Panc1 (cell line): ENCODE results near the gene CCDC197. TPM values are rescaled to one million over a fixed set of nuclear protein-coding genes. Genes with fewer than 3 reads are reported as not detected.

Experiments used
- ATAC-seq: fragments of 200-7000 bp; cut with Tn5 transposase; 2 replicates; pipeline ENCODE4 v1.9.1; 2020; ENCODE audit warnings: mild to moderate bottlenecking, moderate library complexity
- BruUV-seq: library from RNA; stranded (reverse); fragments of 400-500 nt; replicated peaks from 2 replicates; lab custom pipeline; 2021; lab: Mats Ljungman, UMichigan
- CTCF ChIA-PET: fragments of 300-600 bp; sonication (Branson Sonifier 250); formaldehyde crosslinking; loops from one replicate; lab custom pipeline; 2022; ENCODE audit warnings: antibody characterized with exemption; lab: Charles Lee
- POLR2A ChIA-PET: fragments of 300-600 bp; sonication (Branson Sonifier 250); formaldehyde crosslinking; loops from one replicate; lab custom pipeline; 2022; ENCODE audit warnings: antibody characterized with exemption; lab: Charles Lee
- DNase-seq: peaks from one replicate; pipeline ENCODE4 v3.0.0-alpha.2; 2010; ENCODE audit warnings: low read depth, low spot score
- H3K27ac ChIP-seq: 2 replicates; pipeline ENCODE4 v1.5.1; 2011; ENCODE audit warnings: mild to moderate bottlenecking, low read length, inconsistent platforms
- H3K27me3 ChIP-seq: fragments of 200-500 bp; sonication (Bioruptor generic); 2 replicates; pipeline ENCODE4 v1.6.0; 2014; ENCODE audit warnings: low read length, inconsistent platforms; ENCODE audit not compliant: control insufficient read depth, insufficient read depth
- H3K36me3 ChIP-seq: fragments of 200-500 bp; sonication (Bioruptor generic); 2 replicates; pipeline ENCODE4 v1.5.1; 2014; ENCODE audit warnings: inconsistent platforms, mild to moderate bottlenecking, low read length, moderate library complexity; ENCODE audit not compliant: control insufficient read depth, insufficient read depth
- H3K4me1 ChIP-seq: 2 replicates; pipeline ENCODE4 v1.5.1; 2011; ENCODE audit warnings: inconsistent platforms, mild to moderate bottlenecking, low read length, moderate library complexity; ENCODE audit not compliant: control insufficient read depth, insufficient read depth
- H3K4me3 ChIP-seq, 2 experiments: 2 replicates each; pipeline ENCODE4 v1.5.1; 2011 to 2012; ENCODE audit warnings: low read depth in 2 of 2, low read length in 2 of 2, mild to moderate bottlenecking in 2 of 2, inconsistent platforms in 1 of 2, moderate library complexity in 1 of 2
- H3K9me3 ChIP-seq: fragments of 200-500 bp; sonication (Bioruptor generic); 2 replicates; pipeline ENCODE4 v1.5.1; 2014; ENCODE audit warnings: low read depth, mild to moderate bottlenecking, inconsistent platforms, low read length, moderate library complexity; ENCODE audit not compliant: control insufficient read depth, insufficient read depth
- POLR2AphosphoS5 ChIP-seq: IDR thresholded peaks from 2 replicates; pipeline ENCODE4 v1.6.1; 2012; ENCODE audit warnings: mild to moderate bottlenecking, low read depth, low read length, moderate library complexity
- SIN3A ChIP-seq: IDR thresholded peaks from 2 replicates; pipeline ENCODE4 v1.6.1; 2012; ENCODE audit warnings: low read depth, mild to moderate bottlenecking, low read length, moderate library complexity, borderline replicate concordance; ENCODE audit not compliant: insufficient read depth
- TCF7L2 ChIP-seq: IDR thresholded peaks from 2 replicates; pipeline ENCODE4 v1.6.1; 2011; ENCODE audit warnings: mild to moderate bottlenecking, low read depth, low read length, inconsistent platforms
- in situ Hi-C: cut with HindIII; loops from 2 replicates; pipeline ENCODE4 v1.10.0; 2016; ENCODE audit warnings: low sequenced_read_pairs, low pct_unique_long_range_greater_than_20kb
- intact Hi-C: fragments of 100-400 bp; cut with micrococcal nuclease; formaldehyde crosslinking; loops from one replicate; pipeline ENCODE4 v1.10.0; 2022; ENCODE audit not compliant: unreplicated experiment
- total RNA-seq: library from RNA; stranded (reverse); gene quantifications from one replicate; pipeline ENCODE4 v1.2.1, GENCODE V29; 2021; ENCODE audit not compliant: unreplicated experiment
- TF ChIP-seq, protein P1 (sequence below): fragments of 450-650 bp; IDR thresholded peaks from 2 replicates; pipeline ENCODE4 v1.5.1; 2017; ENCODE audit warnings: mild to moderate bottlenecking
- TF ChIP-seq, protein P2 (sequence below), 2 experiments: IDR thresholded peaks; 2 replicates each; pipeline ENCODE4 v1.6.1; 2011 to 2012; ENCODE audit warnings: low read depth in 2 of 2, control low read depth in 1 of 2, low read length in 1 of 2, mild to moderate bottlenecking in 1 of 2, moderate library complexity in 1 of 2; ENCODE audit not compliant: insufficient read depth in 1 of 2

CCDC197 gene
- total RNA-seq, 1 experiment from 2014 or later = not detected

DNA sequence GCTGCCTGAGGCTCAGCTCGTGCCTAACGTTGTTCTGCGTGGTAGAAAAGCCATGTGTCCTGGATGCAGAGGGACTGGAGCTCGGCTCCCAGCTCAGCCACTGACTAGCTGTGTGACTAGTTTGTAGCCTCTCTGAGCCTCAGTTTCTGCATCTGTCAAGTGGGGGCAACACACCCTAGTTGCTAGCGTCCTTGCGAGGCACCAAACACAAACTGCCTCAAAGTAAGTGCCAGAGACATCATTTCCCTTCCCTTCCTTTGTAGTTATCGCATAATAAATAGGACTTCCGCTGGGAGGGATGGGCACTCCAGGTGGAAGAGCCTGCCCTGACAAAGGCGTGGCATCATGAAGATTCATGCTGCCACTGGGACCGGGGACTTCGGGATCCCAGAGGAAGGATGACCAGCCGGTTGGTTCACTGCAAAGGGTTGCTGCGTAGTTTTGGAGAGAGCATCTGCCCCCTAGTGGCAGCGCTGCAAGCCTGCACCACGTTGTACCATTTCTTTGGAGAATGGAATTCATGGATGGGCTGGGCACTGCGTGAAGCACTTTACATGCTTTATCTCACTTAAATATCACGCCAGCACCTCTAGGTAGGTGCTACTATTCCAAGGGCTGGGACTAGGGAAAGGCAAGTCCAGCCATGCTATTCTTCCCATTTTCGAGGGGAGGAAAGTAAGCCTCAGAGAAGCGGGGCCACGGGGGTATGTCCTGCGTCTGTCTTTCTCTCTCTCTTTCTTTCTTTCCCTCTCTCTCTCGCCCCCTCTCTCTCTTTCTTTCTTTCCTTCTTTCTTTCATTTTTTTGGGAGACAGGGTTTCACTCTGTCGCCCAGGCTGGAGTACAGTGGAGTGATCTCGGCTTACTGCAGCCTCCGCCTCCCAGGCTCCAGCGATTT is 4.6 kb downstream of the CCDC197 start:
- Histone ChIP-seq H3K27me3 (no peaks in the 10 kb centered on the region), H3K4me3 (no peak overlapping the region), H3K36me3 (no peaks in the 10 kb centered on the region), H3K4me1 (no peaks in the 10 kb centered on the region), H3K27ac (no peak overlapping the region), H3K9me3 (no peaks in the 10 kb centered on the region)
- POLR2A ChIA-PET = no interaction called here
- CTCF ChIA-PET = interaction anchor here (0.8 to 1.8 kb wide), 5 partner anchors 60 to 65 kb away, joined by 3 to 11 read pairs (median 4); no protein-coding TSS in a partner anchor
- DNase-seq (peak; percentile 61), ATAC-seq (peak; percentile 88)
- intact Hi-C loops = loop anchor here (2.0 kb wide), 1 partner anchor 61 kb away; no protein-coding TSS in a partner anchor
- in situ Hi-C loops = no loop called here
- TF ChIP-seq, protein P1, sequence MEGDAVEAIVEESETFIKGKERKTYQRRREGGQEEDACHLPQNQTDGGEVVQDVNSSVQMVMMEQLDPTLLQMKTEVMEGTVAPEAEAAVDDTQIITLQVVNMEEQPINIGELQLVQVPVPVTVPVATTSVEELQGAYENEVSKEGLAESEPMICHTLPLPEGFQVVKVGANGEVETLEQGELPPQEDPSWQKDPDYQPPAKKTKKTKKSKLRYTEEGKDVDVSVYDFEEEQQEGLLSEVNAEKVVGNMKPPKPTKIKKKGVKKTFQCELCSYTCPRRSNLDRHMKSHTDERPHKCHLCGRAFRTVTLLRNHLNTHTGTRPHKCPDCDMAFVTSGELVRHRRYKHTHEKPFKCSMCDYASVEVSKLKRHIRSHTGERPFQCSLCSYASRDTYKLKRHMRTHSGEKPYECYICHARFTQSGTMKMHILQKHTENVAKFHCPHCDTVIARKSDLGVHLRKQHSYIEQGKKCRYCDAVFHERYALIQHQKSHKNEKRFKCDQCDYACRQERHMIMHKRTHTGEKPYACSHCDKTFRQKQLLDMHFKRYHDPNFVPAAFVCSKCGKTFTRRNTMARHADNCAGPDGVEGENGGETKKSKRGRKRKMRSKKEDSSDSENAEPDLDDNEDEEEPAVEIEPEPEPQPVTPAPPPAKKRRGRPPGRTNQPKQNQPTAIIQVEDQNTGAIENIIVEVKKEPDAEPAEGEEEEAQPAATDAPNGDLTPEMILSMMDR = peak; percentile 93
- no peak for TF ChIP-seq POLR2AphosphoS5
- no TSS peak for BruUV-seq

DNA sequence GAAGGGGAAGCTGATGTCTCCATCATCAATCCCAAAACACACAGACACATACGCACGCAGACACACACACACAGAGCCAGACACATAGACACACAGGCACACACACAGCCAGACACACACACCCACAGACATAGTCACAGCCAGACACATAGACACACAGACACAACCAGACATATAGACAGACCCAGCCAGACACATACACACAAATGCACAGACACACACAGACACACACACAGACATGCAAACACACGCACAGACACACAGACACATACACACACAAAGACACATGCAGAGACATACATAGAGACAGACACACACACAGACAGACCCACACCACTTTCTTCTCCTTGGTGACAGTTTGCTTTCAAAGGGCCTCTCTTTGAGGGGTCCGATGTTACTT is 6.3 kb downstream of the CCDC197 start:
- no TSS peak for BruUV-seq
- ATAC-seq = no peak

More for the DNA sequence above, 6.3 kb downstream of the CCDC197 start:
- Histone ChIP-seq H3K36me3 (no peaks in the 10 kb centered on the region), H3K27ac (no peak overlapping the region), H3K9me3 (no peaks in the 10 kb centered on the region), H3K4me1 (no peaks in the 10 kb centered on the region), H3K4me3 (no peak overlapping the region), H3K27me3 (no peaks in the 10 kb centered on the region)
- ChIA-PET CTCF (interaction anchor here (0.5 to 1.3 kb wide), 3 partner anchors 63 to 565 kb away, joined by 3 to 7 read pairs (median 3); no protein-coding TSS in a partner anchor), POLR2A (no interaction called here)
- in situ Hi-C loops (no loop called here), intact Hi-C loops (no loop called here)
- no peak for DNase-seq
- TF ChIP-seq SIN3A (no peak), TCF7L2 (no peak), POLR2AphosphoS5 (no peak)
- TF ChIP-seq, protein P1 = no peak
- TF ChIP-seq, protein P2, sequence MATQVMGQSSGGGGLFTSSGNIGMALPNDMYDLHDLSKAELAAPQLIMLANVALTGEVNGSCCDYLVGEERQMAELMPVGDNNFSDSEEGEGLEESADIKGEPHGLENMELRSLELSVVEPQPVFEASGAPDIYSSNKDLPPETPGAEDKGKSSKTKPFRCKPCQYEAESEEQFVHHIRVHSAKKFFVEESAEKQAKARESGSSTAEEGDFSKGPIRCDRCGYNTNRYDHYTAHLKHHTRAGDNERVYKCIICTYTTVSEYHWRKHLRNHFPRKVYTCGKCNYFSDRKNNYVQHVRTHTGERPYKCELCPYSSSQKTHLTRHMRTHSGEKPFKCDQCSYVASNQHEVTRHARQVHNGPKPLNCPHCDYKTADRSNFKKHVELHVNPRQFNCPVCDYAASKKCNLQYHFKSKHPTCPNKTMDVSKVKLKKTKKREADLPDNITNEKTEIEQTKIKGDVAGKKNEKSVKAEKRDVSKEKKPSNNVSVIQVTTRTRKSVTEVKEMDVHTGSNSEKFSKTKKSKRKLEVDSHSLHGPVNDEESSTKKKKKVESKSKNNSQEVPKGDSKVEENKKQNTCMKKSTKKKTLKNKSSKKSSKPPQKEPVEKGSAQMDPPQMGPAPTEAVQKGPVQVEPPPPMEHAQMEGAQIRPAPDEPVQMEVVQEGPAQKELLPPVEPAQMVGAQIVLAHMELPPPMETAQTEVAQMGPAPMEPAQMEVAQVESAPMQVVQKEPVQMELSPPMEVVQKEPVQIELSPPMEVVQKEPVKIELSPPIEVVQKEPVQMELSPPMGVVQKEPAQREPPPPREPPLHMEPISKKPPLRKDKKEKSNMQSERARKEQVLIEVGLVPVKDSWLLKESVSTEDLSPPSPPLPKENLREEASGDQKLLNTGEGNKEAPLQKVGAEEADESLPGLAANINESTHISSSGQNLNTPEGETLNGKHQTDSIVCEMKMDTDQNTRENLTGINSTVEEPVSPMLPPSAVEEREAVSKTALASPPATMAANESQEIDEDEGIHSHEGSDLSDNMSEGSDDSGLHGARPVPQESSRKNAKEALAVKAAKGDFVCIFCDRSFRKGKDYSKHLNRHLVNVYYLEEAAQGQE (IDR thresholded peaks at IDR 0.05; ENCODE audit: insufficient read depth in 1 of 2, low read depth in 2 of 2, low read length in 1 of 2) = no peak
